Colonic mucosa (tissue), 4 donors: ENCODE data around the gene CTDP1. TPM values are rescaled to one million over a fixed set of nuclear protein-coding genes. Genes with fewer than 3 reads are reported as not detected.

Experiments used
- DNase-seq: peaks from one replicate; pipeline ENCODE4 v3.0.0-alpha.2; 2020
- H3K27ac ChIP-seq: fragments of 200-600 bp; one replicate; pipeline ENCODE4 v1.8.0; 2021
- H3K27me3 ChIP-seq: fragments of 200-600 bp; one replicate; pipeline ENCODE4 v1.8.0; 2021
- H3K36me3 ChIP-seq: fragments of 200-600 bp; one replicate; pipeline ENCODE4 v1.8.0; 2021
- H3K4me1 ChIP-seq: fragments of 200-600 bp; one replicate; pipeline ENCODE4 v1.8.0; 2021; ENCODE audit warnings: mild to moderate bottlenecking
- H3K4me3 ChIP-seq: fragments of 200-600 bp; one replicate; pipeline ENCODE4 v1.8.0; 2021
- H3K9ac ChIP-seq, 2 donors: one replicate each; pipeline ENCODE4 v1.7.0; 2013; ENCODE audit warnings: control low read depth in 2 of 2, low read depth in 2 of 2, low read length in 2 of 2
- H3K9me3 ChIP-seq: fragments of 200-600 bp; one replicate; pipeline ENCODE4 v1.8.0; 2021
- CTCF ChIP-seq: fragments of 200-600 bp; IDR thresholded peaks from one replicate; pipeline ENCODE4 v1.8.0; 2022; ENCODE audit warnings: antibody characterized with exemption, mild to moderate bottlenecking
- intact Hi-C: fragments of 100-400 bp; cut with DNase I; formaldehyde crosslinking; loops from one replicate; pipeline ENCODE4 v1.14.1; 2022
- total RNA-seq, 2 donors: library from RNA; stranded (reverse); fragmentation: NEBNext Ultra II Directional in 1 of 2; extraction: Animal tissue kit (Norgen Biotek cat#: 25700) in 1 of 2; gene quantifications; one replicate each; pipeline ENCODE4 v1.2.1, GENCODE V29; 2021
- donor health status: healthy.
- donor health status: DM: no; HTN: no; CAD: no.
- donor health status: DM: no; HTN: no; CAD: no.

Gene CTDP1
- total RNA-seq, 2 donors from 2014 or later, result 34.7 to 36.9 TPM

GRCh38 chr18:79765491-79766245 is 86.1 kb downstream of the CTDP1 start:
- Histone ChIP-seq H3K9ac (no peak overlapping the region), H3K27me3 (no peaks in the 10 kb centered on the region), H3K9me3 (no peaks in the 10 kb centered on the region), H3K27ac (no peak overlapping the region), H3K4me1 (no peaks in the 10 kb centered on the region), H3K4me3 (no peak overlapping the region), H3K36me3 (no peaks in the 10 kb centered on the region)
- intact Hi-C loops, result no loop called here
- no peak for TF ChIP-seq CTCF
- no peak for DNase-seq

- Histone ChIP-seq H3K27ac (no peak overlapping the region), H3K27me3 (no peaks in the 10 kb centered on the region), H3K9ac (no peak overlapping the region), H3K4me3 (no peak overlapping the region), H3K36me3 (no peaks in the 10 kb centered on the region), H3K4me1 (no peaks in the 10 kb centered on the region), H3K9me3 (no peaks in the 10 kb centered on the region)
- TF ChIP-seq CTCF, result no peak
- intact Hi-C loops, result no loop called here
- DNase-seq, result no peak
Measured at GRCh38 chr18:79766308-79766707, 86.7 kb downstream of the CTDP1 start.

GRCh38 chr18:79768745-79769144 is 89.1 kb downstream of the CTDP1 start:
- no peak for TF ChIP-seq CTCF
- H3K4me1 ChIP-seq, result no peaks in the 10 kb centered on the region

GRCh38 chr18:79769698-79770500 is 90.3 kb downstream of the CTDP1 start:
- Histone ChIP-seq H3K4me3 (no peak overlapping the region), H3K4me1 (no peaks in the 10 kb centered on the region), H3K9me3 (no peaks in the 10 kb centered on the region), H3K9ac (no peak overlapping the region), H3K36me3 (no peaks in the 10 kb centered on the region), H3K27ac (no peak overlapping the region), H3K27me3 (no peaks in the 10 kb centered on the region)
- no peak for DNase-seq
- TF ChIP-seq CTCF, result no peak
- intact Hi-C loops, result no loop called here

More at GRCh38 chr18:79768745-79769144, 89.1 kb downstream of the CTDP1 start:
- no peak for DNase-seq
- Histone ChIP-seq H3K9ac (no peak overlapping the region), H3K9me3 (no peaks in the 10 kb centered on the region), H3K27me3 (no peaks in the 10 kb centered on the region), H3K36me3 (no peaks in the 10 kb centered on the region), H3K27ac (no peak overlapping the region), H3K4me3 (no peak overlapping the region)
- intact Hi-C loops, result no loop called here

- Histone ChIP-seq H3K27me3 (no peaks in the 10 kb centered on the region), H3K9me3 (no peaks in the 10 kb centered on the region), H3K4me3 (no peak overlapping the region), H3K27ac (no peak overlapping the region), H3K36me3 (no peaks in the 10 kb centered on the region), H3K9ac (no peak overlapping the region), H3K4me1 (no peaks in the 10 kb centered on the region)
- no peak for TF ChIP-seq CTCF
- no peak for DNase-seq
- intact Hi-C loops, result no loop called here
Measured at GRCh38 chr18:79770501-79770815, 90.9 kb downstream of the CTDP1 start.
